ENCODE data around the gene KIAA2012. TPM values are rescaled to one million over a fixed set of nuclear protein-coding genes. Genes with fewer than 3 reads are reported as not detected.
A peak's percentile ranks its signal among the peaks of the same experiment; 100 is the strongest.

The KIAA2012 gene
- total and polyA plus RNA-seq, 2 of the 8 experiments (the other 6 are each of a cell fraction or from before 2014, with no cell fraction given): not detected

- TF ChIP-seq KDM4A (IDR thresholded peaks at IDR 0.05; ENCODE audit: low read depth, low read length, severe bottlenecking) (peak; percentile 5), MAFK (IDR thresholded peaks at IDR 0.05; ENCODE audit: low read depth, low read length) (no peak), BACH1 (IDR thresholded peaks at IDR 0.05; ENCODE audit: low read length) (peak; percentile 52; the same call in 1 of the 2 replicates), RBBP5 (IDR thresholded peaks at IDR 0.05; ENCODE audit: borderline replicate concordance, low read depth, low read length) (peak; percentile 27; the same call in 1 of the 2 replicates), GTF2F1 (IDR thresholded peaks at IDR 0.05; ENCODE audit: borderline replicate concordance, low read depth, low read length) (no peak), POU5F1 (IDR thresholded peaks at IDR 0.05; ENCODE audit: low read depth, low read length) (no peak), ATF3 (IDR thresholded peaks at IDR 0.05; ENCODE audit: insufficient read depth, low read depth, low read length) (no peak)
- TF ChIP-seq, protein P1, sequence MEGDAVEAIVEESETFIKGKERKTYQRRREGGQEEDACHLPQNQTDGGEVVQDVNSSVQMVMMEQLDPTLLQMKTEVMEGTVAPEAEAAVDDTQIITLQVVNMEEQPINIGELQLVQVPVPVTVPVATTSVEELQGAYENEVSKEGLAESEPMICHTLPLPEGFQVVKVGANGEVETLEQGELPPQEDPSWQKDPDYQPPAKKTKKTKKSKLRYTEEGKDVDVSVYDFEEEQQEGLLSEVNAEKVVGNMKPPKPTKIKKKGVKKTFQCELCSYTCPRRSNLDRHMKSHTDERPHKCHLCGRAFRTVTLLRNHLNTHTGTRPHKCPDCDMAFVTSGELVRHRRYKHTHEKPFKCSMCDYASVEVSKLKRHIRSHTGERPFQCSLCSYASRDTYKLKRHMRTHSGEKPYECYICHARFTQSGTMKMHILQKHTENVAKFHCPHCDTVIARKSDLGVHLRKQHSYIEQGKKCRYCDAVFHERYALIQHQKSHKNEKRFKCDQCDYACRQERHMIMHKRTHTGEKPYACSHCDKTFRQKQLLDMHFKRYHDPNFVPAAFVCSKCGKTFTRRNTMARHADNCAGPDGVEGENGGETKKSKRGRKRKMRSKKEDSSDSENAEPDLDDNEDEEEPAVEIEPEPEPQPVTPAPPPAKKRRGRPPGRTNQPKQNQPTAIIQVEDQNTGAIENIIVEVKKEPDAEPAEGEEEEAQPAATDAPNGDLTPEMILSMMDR (IDR thresholded peaks at IDR 0.05; ENCODE audit: control extremely low read depth in 1 of 3, insufficient read depth in 1 of 3, low read depth in 1 of 3, low read length in 3 of 3): peak in 1 of 3 experiments; percentile 14; a peak in 1 of 4 replicates
- TF ChIP-seq, protein P2, sequence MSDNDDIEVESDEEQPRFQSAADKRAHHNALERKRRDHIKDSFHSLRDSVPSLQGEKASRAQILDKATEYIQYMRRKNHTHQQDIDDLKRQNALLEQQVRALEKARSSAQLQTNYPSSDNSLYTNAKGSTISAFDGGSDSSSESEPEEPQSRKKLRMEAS (IDR thresholded peaks at IDR 0.05): no peak; the same call in 1 of the 2 replicates
These were observed 39.5 kb upstream of the KIAA2012 start, which contains the start of gene FZD7 (continued) for GRCh38 chr2:202033317-202034248.

Measured in H1 (cell line).